Lung (tissue), 12 donors: ENCODE measurements around the gene RTN4IP1. TPM values are rescaled to one million over a fixed set of nuclear protein-coding genes. Genes with fewer than 3 reads are reported as not detected.

Experiments
- ATAC-seq: fragments of 200-7000 bp; cut with Tn5 transposase; one replicate; pipeline ENCODE4 v1.9.1; 2020; ENCODE audit warnings: moderate number of reproducible peaks; ENCODE audit not compliant: insufficient read depth, low FRiP score
- DNase-seq, 3 donors: peaks; one replicate each; pipeline ENCODE4 v3.0.0-alpha.2; 2013 to 2017
- H3K27ac ChIP-seq, 2 donors: one replicate each; pipeline ENCODE4 v1.5.1; 2013; ENCODE audit warnings: mild to moderate bottlenecking in 2 of 2, moderate library complexity in 2 of 2, control low read depth in 1 of 2, inconsistent platforms in 1 of 2, low read depth in 1 of 2, low read length in 1 of 2
- H3K27me3 ChIP-seq, 3 donors: one replicate each; pipeline ENCODE4 v1.5.1; 2013; ENCODE audit warnings: low read length in 2 of 3; ENCODE audit not compliant: control insufficient read depth in 3 of 3, insufficient read depth in 3 of 3
- H3K36me3 ChIP-seq, 4 donors: one replicate each; pipeline ENCODE4 v1.5.1; 2013; ENCODE audit warnings: low read length in 4 of 4, mild to moderate bottlenecking in 1 of 4, moderate library complexity in 1 of 4; ENCODE audit not compliant: control insufficient read depth in 4 of 4, insufficient read depth in 4 of 4
- H3K4me1 ChIP-seq, 5 donors: one replicate each; pipeline ENCODE4 v1.5.1; 2013; ENCODE audit warnings: low read length in 5 of 5, mild to moderate bottlenecking in 2 of 5, moderate library complexity in 1 of 5; ENCODE audit not compliant: control insufficient read depth in 5 of 5, insufficient read depth in 5 of 5
- H3K4me3 ChIP-seq: one replicate; pipeline ENCODE4 v1.5.1; 2013; ENCODE audit warnings: mild to moderate bottlenecking, control low read depth, moderate library complexity
- H3K9ac ChIP-seq, 2 donors: one replicate each; pipeline ENCODE4 v1.5.1; 2013; ENCODE audit warnings: low read length in 2 of 2, control low read depth in 1 of 2; ENCODE audit not compliant: insufficient read depth in 1 of 2
- H3K9me3 ChIP-seq, 4 donors: one replicate each; pipeline ENCODE4 v1.5.1; 2013; ENCODE audit warnings: low read length in 3 of 4, mild to moderate bottlenecking in 1 of 4, moderate library complexity in 1 of 4; ENCODE audit not compliant: control insufficient read depth in 4 of 4, insufficient read depth in 3 of 4
- CTCF ChIP-seq: IDR thresholded peaks from 2 replicates; pipeline ENCODE4 v1.5.1; 2012; ENCODE audit warnings: mild to moderate bottlenecking; ENCODE audit errors: control extremely low read depth, extremely low read depth
- WGBS, 2 donors: extraction: QIAGEN DNeasy Blood & Tissue Kit; methylation state at CpG; one replicate each; pipeline ENCODE4 v1.1.7; 2013; 5-methylcytosine and 5-hydroxymethylcytosine counted together
- polyA plus RNA-seq, 2 donors: library from polyadenylated mRNA; stranded (reverse); fragments of 200-250 nt; gene quantifications; one replicate each; pipeline ENCODE4 v1.2.1, GENCODE V29; 2013
- total RNA-seq, 2 donors: library from RNA; depleted of rRNA in 1 of 2; stranded (reverse); fragments of >200 nt in 1 of 2; gene quantifications; one replicate each; pipeline ENCODE4 v1.2.1, GENCODE V29; 2014 to 2021
- donor health status: control.
- donor health status: control.
- donor health status: Bipolar disorder and iron deficiency.
- donor health status: healthy.
- donor health status: DM: yes; HTN: yes; CAD: no.

RTN4IP1 gene
- total and polyA plus RNA-seq, 4 donors = 2.8 to 5.6 (median 4.6) TPM

- no peak for TF ChIP-seq CTCF
- H3K4me3 ChIP-seq = no peak overlapping the region
- no peaks in the 10 kb centered on the region for H3K9me3 ChIP-seq
- no peak for DNase-seq
- H3K9ac ChIP-seq = no peak overlapping the region
- 94 to 95% methylated on average over 3 of the region's 3 CpGs for WGBS, 2 donors
- peaks cover 0 to 3% (median 0%) of the 10 kb centered on the region in 4 donors for H3K36me3 ChIP-seq
- no peaks in the 10 kb centered on the region for H3K27me3 ChIP-seq
- H3K4me1 ChIP-seq = no peaks in the 10 kb centered on the region
- no peak for ATAC-seq
- H3K27ac ChIP-seq = no peak overlapping the region
Measured at GRCh38 chr6:106671651-106672050, 42.4 kb upstream of the RTN4IP1 start.

GRCh38 chr6:106670236-106670635 is 40.9 kb upstream of the RTN4IP1 start:
- H3K9ac ChIP-seq = no peak overlapping the region
- no peak overlapping the region for H3K4me3 ChIP-seq
- peaks cover 0 to 7% (median 1%) of the 10 kb centered on the region in 4 donors for H3K36me3 ChIP-seq
- H3K27me3 ChIP-seq = no peaks in the 10 kb centered on the region
- H3K4me1 ChIP-seq = no peaks in the 10 kb centered on the region
- TF ChIP-seq CTCF = no peak
- ATAC-seq = no peak
- no peaks in the 10 kb centered on the region for H3K9me3 ChIP-seq
- no peak overlapping the region for H3K27ac ChIP-seq
- 92 to 93% methylated on average over 6 of the region's 6 CpGs for WGBS, 2 donors
- DNase-seq = peak in 2 of 3 donors; percentile 14 to 24

- H3K9ac ChIP-seq = no peak overlapping the region
- DNase-seq (no peak), ATAC-seq (no peak)
- no peaks in the 10 kb centered on the region for H3K27me3 ChIP-seq
- H3K27ac ChIP-seq = no peak overlapping the region
- WGBS, 2 donors = 96 to 98% methylated on average over 4 of the region's 4 CpGs
- H3K4me3 ChIP-seq = no peak overlapping the region
- no peaks in the 10 kb centered on the region for H3K9me3 ChIP-seq
- TF ChIP-seq CTCF = no peak
- peaks cover 1 to 22% (median 7%) of the 10 kb centered on the region in 4 donors for H3K36me3 ChIP-seq
- no peaks in the 10 kb centered on the region for H3K4me1 ChIP-seq
Measured at GRCh38 chr6:106667022-106667402, 37.7 kb upstream of the RTN4IP1 start.
